SW 1271 (cell line): ENCODE measurements around the gene AK5.

Experiments
- DNase-seq, 2 experiments: peaks; one replicate each; lab custom pipeline; 2025; lab: John Stamatoyannopoulos, UW

The AK5 gene

GRCh38 chr1:77590651-77591050, 308.8 kb downstream of the AK5 start:
- no peak for DNase-seq

- DNase-seq, result no peak
Observed at GRCh38 chr1:77592906-77593305, 311.1 kb downstream of the AK5 start.

DNA sequence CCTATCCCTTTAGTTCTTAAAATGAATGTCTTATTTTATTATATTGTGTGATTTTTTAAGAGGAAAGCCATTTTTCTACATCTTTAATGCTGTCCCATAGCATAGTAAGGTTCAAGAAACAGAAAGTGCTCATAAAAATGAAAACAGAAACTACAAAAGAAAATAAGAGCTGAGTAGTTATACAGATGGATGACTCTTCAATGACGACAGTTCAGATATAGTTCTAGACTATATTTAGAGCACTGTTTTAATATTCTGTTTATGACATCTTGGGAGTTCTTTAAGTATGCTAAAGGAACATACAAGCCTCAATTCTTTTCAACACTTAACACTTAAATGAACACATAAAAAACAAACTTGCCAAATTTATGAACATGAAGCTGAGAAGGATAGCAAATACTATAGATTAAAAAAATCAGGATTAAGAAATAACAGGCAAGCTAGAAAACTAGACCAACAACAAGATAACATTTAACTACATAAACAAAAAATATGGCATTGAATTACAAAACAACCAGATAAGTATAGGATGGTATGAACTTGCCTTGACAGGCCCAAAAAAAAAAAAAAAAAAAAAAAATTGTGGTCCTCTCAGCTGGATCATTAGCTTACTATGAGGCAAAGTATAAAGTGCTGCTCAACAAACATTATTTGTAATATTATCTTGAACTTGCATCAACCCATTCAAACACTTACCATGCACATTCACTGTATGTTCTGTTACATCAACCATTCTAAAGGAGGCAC, 312.7 kb downstream of the AK5 start:
- no peak for DNase-seq

DNA sequence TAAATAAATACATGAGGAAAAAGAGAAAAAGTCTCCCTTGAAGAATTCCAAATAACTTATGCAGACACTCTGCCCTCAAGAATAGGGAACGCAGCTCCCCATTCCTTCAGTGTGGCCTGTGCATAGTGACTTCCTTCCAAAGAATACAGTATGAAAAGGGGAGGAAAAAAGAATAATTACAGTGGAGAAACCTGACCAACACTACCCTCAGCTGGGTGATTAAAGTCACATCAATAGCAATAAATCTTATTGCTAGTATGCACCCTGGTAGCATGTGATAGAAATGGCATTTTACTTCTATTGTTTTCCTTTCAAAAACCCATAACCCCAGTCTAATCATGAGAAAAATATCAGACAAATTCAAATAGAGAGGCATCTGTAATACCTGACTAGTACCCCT, 315.5 kb downstream of the AK5 start:
- DNase-seq, result no peak

GRCh38 chr1:77605246-77606026, 323.6 kb downstream of the AK5 start:
- DNase-seq, result no peak

- no peak for DNase-seq
Observed at GRCh38 chr1:77608893-77609292, 327.1 kb downstream of the AK5 start.
